SK-N-SH (cell line): ENCODE data around the gene PPM1L. TPM values are rescaled to one million over a fixed set of nuclear protein-coding genes. Genes with fewer than 3 reads are reported as not detected.

Source experiments
- CTCF ChIA-PET: fragments of 300-600, 350-600 bp; formaldehyde crosslinking; extraction: SDS; loops from one replicate; lab custom pipeline; 2021; lab: Yijun Ruan, JAX
- POLR2A ChIA-PET: fragments of 350-600 bp; sonication (Branson Sonifier 250); formaldehyde crosslinking; extraction: SDS; loops from one replicate; lab custom pipeline; 2020; ENCODE audit warnings: antibody characterized with exemption, inconsistent platforms; lab: Yijun Ruan, JAX
- DNase-seq: peaks from one replicate; pipeline ENCODE4 v3.0.0; 2012
- H2AFZ ChIP-seq: fragments of 200-600 bp; sonication (generic); 2 replicates; pipeline ENCODE4 v1.8.1; 2016; ENCODE audit warnings: antibody characterized with exemption, mild to moderate bottlenecking, low read depth
- H3F3A ChIP-seq: fragments of 200-600 bp; sonication (generic); replicated peaks from 2 replicates; pipeline ENCODE3; 2016; ENCODE audit warnings: antibody characterized with exemption, mild to moderate bottlenecking; ENCODE audit not compliant: insufficient read depth
- H3K27ac ChIP-seq, 2 experiments: fragments of 200-500 bp in 1 of 2; fragments of 200-600 bp in 1 of 2; sonication (Bioruptor generic) in 1 of 2; sonication (generic), shearing (Covaris generic) in 1 of 2; 2 replicates each; pipeline versions ENCODE4 v1.5.1 to v1.6.1; 2014 to 2016; ENCODE audit warnings: low read depth in 2 of 2, inconsistent platforms in 1 of 2, low read length in 1 of 2, mild to moderate bottlenecking in 1 of 2, mixed read lengths in 1 of 2
- H3K27me3 ChIP-seq: fragments of 200-600 bp; sonication (generic), shearing (Covaris generic); 2 replicates; pipeline ENCODE4 v1.6.1; 2016; ENCODE audit warnings: mixed run types; ENCODE audit not compliant: insufficient read depth
- H3K36me3 ChIP-seq, 2 experiments: fragments of 200-500 bp in 1 of 2; fragments of 200-600 bp in 1 of 2; sonication (Bioruptor generic) in 1 of 2; sonication (generic) in 1 of 2; replicated peaks in 1 of 2; 2 replicates each; pipeline versions ENCODE3 to v1.5.1; 2014 to 2016; ENCODE audit warnings: low read length in 1 of 2, mild to moderate bottlenecking in 1 of 2; ENCODE audit not compliant: insufficient read depth in 2 of 2, control insufficient read depth in 1 of 2
- H3K4me1 ChIP-seq, 2 experiments: fragments of 200-500 bp in 1 of 2; fragments of 200-600 bp in 1 of 2; sonication (Bioruptor generic) in 1 of 2; sonication (generic), shearing (Covaris generic) in 1 of 2; 2 replicates each; pipeline versions ENCODE4 v1.5.1 to v1.6.1; 2014 to 2016; ENCODE audit warnings: low read depth in 1 of 2, low read length in 1 of 2, mixed run types in 1 of 2; ENCODE audit not compliant: insufficient read depth in 2 of 2, control insufficient read depth in 1 of 2
- H3K4me2 ChIP-seq: fragments of 200-600 bp; sonication (generic), shearing (Covaris generic); 2 replicates; pipeline ENCODE4 v1.6.1; 2017; ENCODE audit warnings: mixed run types
- H3K4me3 ChIP-seq, 2 experiments: fragments of 200-500 bp in 1 of 2; fragments of 200-600 bp in 1 of 2; sonication (Bioruptor generic) in 1 of 2; sonication (generic), shearing (Covaris generic) in 1 of 2; 2 replicates each; pipeline versions ENCODE4 v1.5.1 to v1.8.1; 2014 to 2016; ENCODE audit warnings: low read depth in 2 of 2, inconsistent platforms in 1 of 2, low read length in 1 of 2, mild to moderate bottlenecking in 1 of 2, mixed read lengths in 1 of 2, moderate library complexity in 1 of 2
- H3K79me2 ChIP-seq: fragments of 200-600 bp; sonication (generic); 2 replicates; pipeline ENCODE4 v1.8.1; 2017; ENCODE audit warnings: mild to moderate bottlenecking; ENCODE audit not compliant: insufficient read depth
- H3K9ac ChIP-seq: fragments of 200-600 bp; sonication (generic); 2 replicates; pipeline ENCODE4 v1.6.1; 2017; ENCODE audit warnings: mixed run types
- H3K9me2 ChIP-seq: fragments of 200-600 bp; sonication (generic); 2 replicates; pipeline ENCODE4 v1.6.1; 2017; ENCODE audit warnings: mixed run types
- H3K9me3 ChIP-seq: fragments of 200-600 bp; sonication (generic); 2 replicates; pipeline ENCODE4 v1.6.1; 2017; ENCODE audit warnings: mixed run types, mild to moderate bottlenecking, moderate library complexity
- H4K20me1 ChIP-seq: fragments of 200-600 bp; sonication (generic); 2 replicates; pipeline ENCODE4 v1.6.1; 2017; ENCODE audit warnings: mild to moderate bottlenecking, mixed run types; ENCODE audit not compliant: insufficient read depth
- CTCF ChIP-seq: fragments of 200-600 bp; sonication (generic); IDR thresholded peaks from 2 replicates; pipeline ENCODE4 v1.6.1; 2017; ENCODE audit warnings: antibody characterized with exemption, mild to moderate bottlenecking, moderate library complexity
- ELF1 ChIP-seq: IDR thresholded peaks from 2 replicates; pipeline ENCODE4 v1.4.0; 2012
- EZH2phosphoT487 ChIP-seq: fragments of 200-600 bp; sonication (generic); IDR thresholded peaks from 2 replicates; pipeline ENCODE4 v1.6.1; 2017; ENCODE audit warnings: low read depth, mixed run types, mild to moderate bottlenecking, antibody characterized with exemption, moderate library complexity, borderline replicate concordance
- FOSL2 ChIP-seq: IDR thresholded peaks from 2 replicates; pipeline ENCODE4 v1.4.0; 2012; ENCODE audit warnings: low read depth, mild to moderate bottlenecking, moderate library complexity, borderline replicate concordance
- GABPA ChIP-seq: IDR thresholded peaks from 2 replicates; pipeline ENCODE4 v1.4.0; 2012; ENCODE audit warnings: low read depth, mild to moderate bottlenecking
- GATA2 ChIP-seq: sonication (generic); formaldehyde crosslinking; IDR thresholded peaks from 2 replicates; pipeline ENCODE4 v1.5.0; 2020; ENCODE audit warnings: mild to moderate bottlenecking, missing genetic modification reagents
- IRF3 ChIP-seq: fragments of 150-350 bp; IDR thresholded peaks from 2 replicates; pipeline ENCODE4 v1.6.1; 2016; ENCODE audit warnings: mild to moderate bottlenecking, low read depth, low read length
- MAX ChIP-seq: IDR thresholded peaks from 2 replicates; pipeline ENCODE4 v1.4.0; 2012; ENCODE audit warnings: low read depth
- MEF2A ChIP-seq: IDR thresholded peaks from 2 replicates; pipeline ENCODE4 v1.4.0; 2012; ENCODE audit warnings: low read depth, borderline replicate concordance
- MXI1 ChIP-seq: IDR thresholded peaks from 2 replicates; pipeline ENCODE4 v1.6.1; 2012; ENCODE audit warnings: mild to moderate bottlenecking, low read depth, low read length, improper control_type of control experiment
- NFIC ChIP-seq: IDR thresholded peaks from 2 replicates; pipeline ENCODE4 v1.4.0; 2012; ENCODE audit warnings: borderline replicate concordance
- NRF1 ChIP-seq: IDR thresholded peaks from 2 replicates; pipeline ENCODE4 v1.6.1; 2012; ENCODE audit warnings: low read depth, mild to moderate bottlenecking, low read length
- RCOR1 ChIP-seq: fragments of 150-350 bp; IDR thresholded peaks from 2 replicates; pipeline ENCODE4 v1.6.1; 2017; ENCODE audit warnings: antibody characterized with exemption, low read length
- REST ChIP-seq: IDR thresholded peaks from 2 replicates; pipeline ENCODE4 v1.6.1; 2012; ENCODE audit warnings: mild to moderate bottlenecking, low read depth, low read length, moderate library complexity
- RXRA ChIP-seq: IDR thresholded peaks from 2 replicates; pipeline ENCODE4 v1.4.0; 2012; ENCODE audit warnings: low read depth, mild to moderate bottlenecking, borderline replicate concordance
- TCF12 ChIP-seq: IDR thresholded peaks from 2 replicates; pipeline ENCODE4 v1.4.0; 2012
- USF2 ChIP-seq: fragments of 150-350 bp; IDR thresholded peaks from 2 replicates; pipeline ENCODE4 v1.6.1; 2017; ENCODE audit warnings: antibody characterized with exemption, low read length, low read depth, borderline replicate concordance
- ZBTB33 ChIP-seq: IDR thresholded peaks from 2 replicates; pipeline ENCODE4 v1.4.0; 2012; ENCODE audit warnings: low read depth, borderline replicate concordance
- WGBS: methylation state at CpG from one replicate; pipeline ENCODE4 v1.1.6; 2017; ENCODE audit warnings: low lambda C conversion rate; 5-methylcytosine and 5-hydroxymethylcytosine counted together
- polyA plus RNA-seq, 3 experiments: library from polyadenylated mRNA; depleted of rRNA; stranded (reverse); fragments of >200 nt; gene quantifications; 2 replicates each; pipeline ENCODE4 v1.2.3, GENCODE V29; 2012

The PPM1L gene
- polyA plus RNA-seq, 1 of the 3 experiments (the other 2 are of a cell fraction) = 0.16 TPM

- Histone ChIP-seq H3K4me1 (no peaks in the 10 kb centered on the region; a peak in 1 of 4 replicates), H3K79me2 (no peaks in the 10 kb centered on the region), H3K27ac (no peak overlapping the region), H3F3A (peaks cover 8% of the 10 kb centered on the region), H2AFZ (no peak overlapping the region), H3K4me3 (no peak overlapping the region), H3K9me2 (no peaks in the 10 kb centered on the region), H4K20me1 (no peaks in the 10 kb centered on the region), H3K9me3 (no peaks in the 10 kb centered on the region), H3K4me2 (no peak overlapping the region), H3K27me3 (no peaks in the 10 kb centered on the region), H3K36me3 (no peaks in the 10 kb centered on the region), H3K9ac (no peak overlapping the region)
- TF ChIP-seq TCF12 = no peak
- ChIA-PET POLR2A (no interaction called here), CTCF (no interaction called here)
- 41% methylated on average over 3 of the region's 3 CpGs for WGBS
- no peak for DNase-seq
These were observed 310.9 kb downstream of the PPM1L start for GRCh38 chr3:161066930-161067329.

- Histone ChIP-seq H3K4me3 (no peak overlapping the region), H3K9me3 (no peaks in the 10 kb centered on the region), H3K4me1 (no peaks in the 10 kb centered on the region; a peak in 1 of 4 replicates), H3K36me3 (no peaks in the 10 kb centered on the region), H4K20me1 (no peaks in the 10 kb centered on the region), H3K9ac (no peak overlapping the region), H3K4me2 (no peak overlapping the region), H2AFZ (no peak overlapping the region), H3K9me2 (no peaks in the 10 kb centered on the region), H3K27ac (no peak overlapping the region), H3K27me3 (no peaks in the 10 kb centered on the region), H3K79me2 (no peaks in the 10 kb centered on the region), H3F3A (peaks cover 8% of the 10 kb centered on the region)
- ChIA-PET POLR2A (no interaction called here), CTCF (no interaction called here)
- WGBS = 62% methylated on average over 1 of the region's 1 CpG
- no peak for DNase-seq
- TF ChIP-seq RXRA (no peak), FOSL2 (no peak), ELF1 (no peak), EZH2phosphoT487 (no peak), MEF2A (no peak), NRF1 (no peak), RCOR1 (no peak), CTCF (no peak), IRF3 (no peak), NFIC (no peak), ZBTB33 (no peak), MAX (no peak), MXI1 (no peak), GABPA (no peak), GATA2 (CRISPR knock-in tag) (no peak), USF2 (no peak), REST (no peak)
These were observed 311.3 kb downstream of the PPM1L start for GRCh38 chr3:161067335-161067734.
